CD14-positive monocyte (primary cell): ENCODE measurements around the gene NCOA7. TPM values are rescaled to one million over a fixed set of nuclear protein-coding genes. Genes with fewer than 3 reads are reported as not detected.
A peak's percentile ranks its signal among the peaks of the same experiment; 100 is the strongest.

ENCODE experiments used
- DNase-seq, 3 donors: peaks; one replicate each; pipeline ENCODE4 v3.0.0-alpha.2; 2011 to 2022
- H2AFZ ChIP-seq: 2 replicates; pipeline ENCODE4 v1.6.0; 2012; ENCODE audit warnings: mild to moderate bottlenecking, low read depth, low read length, inconsistent platforms; ENCODE audit not compliant: insufficient read depth, poor library complexity, severe bottlenecking
- H3K27ac ChIP-seq, 2 donors: 1 replicate in 1 of 2; 2 replicates in 1 of 2; pipeline ENCODE4 v1.5.1; 2012 to 2013; ENCODE audit warnings: low read length in 2 of 2, control low read depth in 1 of 2, inconsistent platforms in 1 of 2, low read depth in 1 of 2, mild to moderate bottlenecking in 1 of 2
- H3K27me3 ChIP-seq, 2 donors: one replicate each; pipeline versions ENCODE4 v1.6.0 to v1.6.1; 2011 to 2013; ENCODE audit warnings: low read length in 2 of 2; ENCODE audit not compliant: control insufficient read depth in 2 of 2, insufficient read depth in 2 of 2
- H3K36me3 ChIP-seq, 2 donors: replicated peaks in 1 of 2; 1 replicate in 1 of 2; 2 replicates in 1 of 2; pipeline versions ENCODE4 v1.5.1 to v1.6.1; 2012 to 2013; ENCODE audit warnings: low read length in 2 of 2, control low read depth in 1 of 2, inconsistent platforms in 1 of 2, mild to moderate bottlenecking in 1 of 2; ENCODE audit not compliant: insufficient read depth in 2 of 2, control insufficient read depth in 1 of 2
- H3K4me1 ChIP-seq, 2 donors: 1 replicate in 1 of 2; 2 replicates in 1 of 2; pipeline versions ENCODE4 v1.5.1 to v1.6.1; 2012 to 2013; ENCODE audit warnings: low read length in 2 of 2, control low read depth in 1 of 2, inconsistent platforms in 1 of 2, mild to moderate bottlenecking in 1 of 2, moderate library complexity in 1 of 2; ENCODE audit not compliant: insufficient read depth in 2 of 2, control insufficient read depth in 1 of 2
- H3K4me2 ChIP-seq: replicated peaks from 2 replicates; pipeline ENCODE3; 2012; ENCODE audit warnings: low read length, moderate library complexity, mild to moderate bottlenecking; ENCODE audit not compliant: poor library complexity, severe bottlenecking; ENCODE audit errors: extremely low read depth
- H3K4me3 ChIP-seq, 3 experiments: fragments of 200-600 bp in 1 of 3; sonication (generic) in 1 of 3; replicated peaks in 1 of 3; 1 replicate in 2 of 3; 2 replicates in 1 of 3; pipeline ENCODE4 v1.5.1; 2011 to 2013; ENCODE audit warnings: low read length in 3 of 3, mild to moderate bottlenecking in 3 of 3, control low read depth in 2 of 3, low read depth in 2 of 3, inconsistent platforms in 1 of 3, moderate library complexity in 1 of 3
- H3K79me2 ChIP-seq: 2 replicates; pipeline ENCODE4 v1.6.0; 2012; ENCODE audit warnings: mild to moderate bottlenecking, control low read depth, inconsistent platforms, low read length, moderate library complexity; ENCODE audit not compliant: insufficient read depth
- H3K9ac ChIP-seq: 2 replicates; pipeline ENCODE4 v1.6.0; 2017; ENCODE audit warnings: low read length, mild to moderate bottlenecking; ENCODE audit not compliant: insufficient read depth, poor library complexity, severe bottlenecking
- H3K9me3 ChIP-seq, 2 donors: replicated peaks in 1 of 2; 1 replicate in 1 of 2; 2 replicates in 1 of 2; pipeline versions ENCODE4 v1.5.1 to v1.6.1; 2012 to 2013; ENCODE audit warnings: low read length in 2 of 2, control low read depth in 1 of 2; ENCODE audit not compliant: control insufficient read depth in 1 of 2, insufficient read depth in 1 of 2
- H4K20me1 ChIP-seq: 2 replicates; pipeline ENCODE4 v1.6.0; 2012; ENCODE audit warnings: mild to moderate bottlenecking, low read length, control low read depth, moderate library complexity; ENCODE audit not compliant: insufficient read depth
- H3K27ac Mint-ChIP-seq, 7 donors: one replicate each; pipeline ENCODE4 v1.8.0; 2020; ENCODE audit warnings: mild to moderate bottlenecking in 7 of 7, mixed read lengths in 7 of 7, moderate library complexity in 6 of 7, inconsistent platforms in 2 of 7
- H3K27me3 Mint-ChIP-seq, 3 donors: one replicate each; pipeline ENCODE4 v1.8.0; 2021 to 2022; ENCODE audit warnings: low read depth in 3 of 3, mild to moderate bottlenecking in 3 of 3, mixed read lengths in 3 of 3, moderate library complexity in 3 of 3, inconsistent platforms in 1 of 3
- H3K36me3 Mint-ChIP-seq, 2 donors: one replicate each; pipeline ENCODE4 v1.8.0; 2020; ENCODE audit warnings: mixed read lengths in 2 of 2, inconsistent platforms in 1 of 2, mild to moderate bottlenecking in 1 of 2
- H3K4me1 Mint-ChIP-seq: one replicate; pipeline ENCODE4 v1.8.0; 2020; ENCODE audit warnings: mild to moderate bottlenecking, mixed read lengths
- H3K4me3 Mint-ChIP-seq, 2 donors: one replicate each; pipeline ENCODE4 v1.8.0; 2020; ENCODE audit warnings: mild to moderate bottlenecking in 2 of 2, mixed read lengths in 2 of 2, moderate library complexity in 1 of 2
- H3K9me3 Mint-ChIP-seq, 7 donors: one replicate each; pipeline ENCODE4 v1.8.0; 2020 to 2022; ENCODE audit warnings: mixed read lengths in 7 of 7, mild to moderate bottlenecking in 6 of 7, moderate library complexity in 6 of 7, inconsistent platforms in 2 of 7
- CTCF ChIP-seq: fragments of 200-600 bp; IDR thresholded peaks from one replicate; pipeline ENCODE4 v1.8.0; 2022; ENCODE audit warnings: antibody characterized with exemption, mild to moderate bottlenecking
- WGBS: methylation state at CpG from one replicate; pipeline ENCODE4 v1.1.5; 2013; ENCODE audit warnings: missing lambda C conversion rate; ENCODE audit not compliant: insufficient coverage; 5-methylcytosine and 5-hydroxymethylcytosine counted together
- intact Hi-C, 2 donors: fragments of 100-400 bp; cut with micrococcal nuclease; formaldehyde crosslinking; loops; one replicate each; pipeline versions ENCODE4 v1.15.0 to v1.15.1; 2023
- polyA plus RNA-seq, 3 donors: library from polyadenylated mRNA; depleted of rRNA in 1 of 3; unstranded in 2 of 3; stranded (reverse) in 1 of 3; fragments of 300-500 nt in 2 of 3; fragments of >200 nt in 1 of 3; fragmentation: Illumina TruSeq in 2 of 3; gene quantifications; 1 replicate in 2 of 3; 2 replicates in 1 of 3; pipeline ENCODE4 v1.2.3, GENCODE V29; 2012 to 2021

NCOA7 gene
- polyA plus RNA-seq, 3 donors: 8.3 to 21.9 (median 11.2) TPM

DNA sequence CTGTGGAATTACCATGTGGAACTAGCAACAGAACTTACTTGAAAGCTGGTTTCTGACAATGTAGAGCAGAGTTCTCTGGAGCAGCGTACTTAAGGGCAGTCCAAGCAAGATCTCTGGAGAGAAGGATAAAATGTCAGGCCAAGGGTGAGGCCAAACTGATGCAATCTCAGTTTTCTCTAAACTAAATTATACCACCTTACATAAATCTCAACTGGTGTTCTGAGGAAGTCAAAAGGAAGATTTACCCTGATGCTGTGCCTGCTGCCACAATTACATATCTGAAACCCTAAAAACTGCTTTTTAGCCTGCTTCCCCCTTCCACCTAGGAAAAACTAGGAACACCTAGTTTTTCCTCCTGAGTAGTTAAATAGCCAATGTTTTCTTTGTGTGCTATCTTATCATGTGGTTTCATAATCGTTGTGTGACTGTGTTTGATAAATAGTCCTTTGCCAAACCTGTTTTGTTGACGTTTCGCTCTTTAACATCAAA lies 28.1 kb downstream of the NCOA7 start:
- intact Hi-C loops: no loop called here

DNA sequence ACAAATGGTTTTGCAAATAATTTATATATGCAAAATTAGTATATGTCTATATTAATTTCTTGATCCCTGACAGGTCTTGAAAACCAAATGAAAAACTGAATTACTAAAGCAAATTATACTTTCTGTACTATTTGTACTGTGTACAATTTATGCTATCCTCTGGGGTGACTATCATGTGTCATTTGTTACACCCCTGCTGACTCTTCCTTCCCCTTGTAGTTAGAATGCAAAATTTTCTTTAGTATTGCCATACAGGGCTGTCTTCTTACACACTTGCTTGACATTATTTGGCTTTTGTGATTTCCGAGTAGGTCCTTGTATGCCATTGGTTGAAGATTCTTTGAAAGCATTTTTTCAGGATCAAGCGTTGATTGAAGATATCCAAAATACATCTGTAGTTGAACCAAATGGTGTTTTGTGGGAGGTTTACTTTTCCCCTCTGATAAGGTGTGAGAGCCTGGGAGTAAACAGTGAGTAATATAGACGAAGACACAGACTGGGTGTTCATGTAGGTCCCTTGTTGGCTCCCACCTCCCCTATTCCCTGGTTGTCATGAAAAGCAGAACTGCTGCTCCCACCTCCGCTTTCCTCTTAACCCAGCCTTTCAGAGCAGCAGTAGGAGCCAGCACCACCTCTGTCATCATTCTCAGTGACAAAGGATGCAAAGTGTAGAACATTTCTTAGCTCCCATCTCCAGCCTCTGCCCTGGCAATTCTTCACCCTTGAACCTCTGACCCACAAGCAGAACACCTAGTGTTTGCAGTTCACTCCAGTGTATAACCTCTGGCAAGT lies 29.0 kb downstream of the NCOA7 start:
- H3K27ac Mint-ChIP-seq: no peak overlapping the region
- WGBS: 90% methylated on average over 1 of the region's 4 CpGs
- H3K36me3 Mint-ChIP-seq: peaks cover 24 to 34% of the 10 kb centered on the region in 2 donors
- peaks cover 0 to 2% (median 0%) of the 10 kb centered on the region in 3 donors for H3K27me3 Mint-ChIP-seq
- H3K79me2 ChIP-seq: no peaks in the 10 kb centered on the region
- H3K4me3 ChIP-seq: no peak overlapping the region
- no peaks in the 10 kb centered on the region for H4K20me1 ChIP-seq
- H3K4me2 ChIP-seq: no peak overlapping the region
- intact Hi-C loops: no loop called here
- no peak for TF ChIP-seq CTCF
- H3K4me3 Mint-ChIP-seq: no peak overlapping the region
- peaks cover 14 to 18% of the 10 kb centered on the region in 2 donors for H3K4me1 ChIP-seq
- no peak overlapping the region for H2AFZ ChIP-seq
- DNase-seq: no peak
- H3K9me3 Mint-ChIP-seq: peaks cover 0 to 2% (median 0%) of the 10 kb centered on the region in 7 donors
- H3K9ac ChIP-seq: no peak overlapping the region
- H3K36me3 ChIP-seq: peaks cover 0 to 13% of the 10 kb centered on the region in 2 donors
- no peaks in the 10 kb centered on the region for H3K9me3 ChIP-seq
- H3K4me1 Mint-ChIP-seq: peaks cover 37% of the 10 kb centered on the region
- H3K27me3 ChIP-seq: no peaks in the 10 kb centered on the region
- H3K27ac ChIP-seq: no peak overlapping the region

More for the DNA sequence above, 28.1 kb downstream of the NCOA7 start:
- peaks cover 43% of the 10 kb centered on the region for H3K4me1 Mint-ChIP-seq
- H3K27ac ChIP-seq: peak overlapping the region in 1 of 2 donors; percentile 1
- no peak overlapping the region for H3K4me3 Mint-ChIP-seq
- H3K79me2 ChIP-seq: peaks cover 9% of the 10 kb centered on the region
- H3K4me2 ChIP-seq: no peak overlapping the region
- H3K9ac ChIP-seq: no peak overlapping the region
- peaks cover 0 to 13% of the 10 kb centered on the region in 2 donors for H3K36me3 ChIP-seq
- H3K4me1 ChIP-seq: peaks cover 20 to 26% of the 10 kb centered on the region in 2 donors
- no peaks in the 10 kb centered on the region for H3K27me3 Mint-ChIP-seq
- no peak overlapping the region for H3K4me3 ChIP-seq
- DNase-seq: no peak
- H2AFZ ChIP-seq: no peak overlapping the region
- no peaks in the 10 kb centered on the region for H3K9me3 ChIP-seq
- H3K9me3 Mint-ChIP-seq: no peaks in the 10 kb centered on the region
- no peaks in the 10 kb centered on the region for H4K20me1 ChIP-seq
- no peak overlapping the region for H3K27ac Mint-ChIP-seq
- H3K36me3 Mint-ChIP-seq: peaks cover 24 to 32% of the 10 kb centered on the region in 2 donors
- TF ChIP-seq CTCF: no peak
- WGBS: no CpG with 5 or more reads among the region's 4 CpGs
- no peaks in the 10 kb centered on the region for H3K27me3 ChIP-seq
